PC-3 (cell line): ENCODE data around the gene TMTC1. TPM values are rescaled to one million over a fixed set of nuclear protein-coding genes. Genes with fewer than 3 reads are reported as not detected.

Experiments used
- ATAC-seq: fragments of 200-7000 bp; cut with Tn5 transposase; 2 replicates; pipeline ENCODE4 v1.9.1; 2020; ENCODE audit warnings: mild to moderate bottlenecking, moderate library complexity
- BruUV-seq: library from RNA; stranded (reverse); fragments of 400-500 nt; replicated peaks from 2 replicates; lab custom pipeline; 2021; lab: Mats Ljungman, UMichigan
- CTCF ChIA-PET: fragments of 300-600 bp; sonication (Branson Sonifier 250); formaldehyde crosslinking; loops from one replicate; lab custom pipeline; 2022; ENCODE audit warnings: antibody characterized with exemption; lab: Charles Lee
- POLR2A ChIA-PET: fragments of 300-600 bp; sonication (Branson Sonifier 250); formaldehyde crosslinking; loops from one replicate; lab custom pipeline; 2022; ENCODE audit warnings: antibody characterized with exemption; ENCODE audit not compliant: unreplicated experiment; lab: Charles Lee
- DNase-seq: peaks from one replicate; pipeline ENCODE4 v3.0.0-alpha.2; 2015
- H2AFZ ChIP-seq: fragments of 300-600 bp; sonication (generic); 2 replicates; pipeline ENCODE4 v1.6.0; 2016; ENCODE audit warnings: antibody characterized with exemption, low read length
- H3F3A ChIP-seq: fragments of 300-600 bp; sonication (generic); one replicate; pipeline ENCODE4 v1.6.0; 2017; ENCODE audit warnings: antibody characterized with exemption, low read length, control low read depth, mild to moderate bottlenecking; ENCODE audit not compliant: unreplicated experiment
- H3K27ac ChIP-seq: fragments of 300-600 bp; sonication (generic); 2 replicates; pipeline ENCODE4 v1.5.1; 2016; ENCODE audit warnings: mild to moderate bottlenecking, low read length
- H3K27me3 ChIP-seq: fragments of 300-600 bp; sonication (generic); 2 replicates; pipeline ENCODE4 v1.6.1; 2016; ENCODE audit warnings: low read length, mixed read lengths
- H3K36me3 ChIP-seq: fragments of 300-600 bp; sonication (generic); 2 replicates; pipeline ENCODE4 v1.6.1; 2016; ENCODE audit warnings: low read depth, mixed run types, low read length, mixed read lengths
- H3K4me1 ChIP-seq: fragments of 300-600 bp; sonication (generic); 2 replicates; pipeline ENCODE4 v1.5.1; 2016; ENCODE audit warnings: low read length; ENCODE audit not compliant: insufficient read depth
- H3K4me2 ChIP-seq: fragments of 300-600 bp; sonication (generic); 2 replicates; pipeline ENCODE4 v1.6.0; 2016; ENCODE audit warnings: low read length
- H3K4me3 ChIP-seq: fragments of 300-600 bp; sonication (generic); 2 replicates; pipeline ENCODE4 v1.5.1; 2016; ENCODE audit warnings: mild to moderate bottlenecking, low read length, mixed read lengths
- H3K79me2 ChIP-seq: fragments of 300-600 bp; sonication (generic); 2 replicates; pipeline ENCODE4 v1.6.1; 2017; ENCODE audit warnings: low read length, mixed read lengths
- H3K9ac ChIP-seq: fragments of 300-600 bp; sonication (generic); 2 replicates; pipeline ENCODE4 v1.6.0; 2016; ENCODE audit warnings: mild to moderate bottlenecking, low read length
- H3K9me2 ChIP-seq: fragments of 300-600 bp; sonication (generic); replicated peaks from 2 replicates; pipeline ENCODE4 v1.6.1; 2016; ENCODE audit warnings: mixed run types, low read length, mixed read lengths
- H3K9me3 ChIP-seq: fragments of 300-600 bp; sonication (generic); 2 replicates; pipeline ENCODE4 v1.6.1; 2016; ENCODE audit warnings: low read length, mixed read lengths
- H4K20me1 ChIP-seq: fragments of 300-600 bp; sonication (generic); 2 replicates; pipeline ENCODE4 v1.6.1; 2016; ENCODE audit warnings: low read length, mixed read lengths
- EZH2 ChIP-seq: fragments of 300-600 bp; sonication (generic); IDR thresholded peaks from one replicate; pipeline ENCODE4 v1.6.1; 2017; ENCODE audit warnings: antibody characterized with exemption, mild to moderate bottlenecking, low read length; ENCODE audit not compliant: unreplicated experiment
- EZH2phosphoT487 ChIP-seq: fragments of 300-600 bp; sonication (generic); IDR thresholded peaks from 2 replicates; pipeline ENCODE4 v1.6.1; 2018; ENCODE audit warnings: mild to moderate bottlenecking, antibody characterized with exemption, low read length, borderline replicate concordance
- intact Hi-C: fragments of 100-400 bp; cut with micrococcal nuclease; formaldehyde crosslinking; loops from 2 replicates; pipeline ENCODE4 v1.9.0; 2023
- total RNA-seq: library from RNA; depleted of rRNA; stranded (reverse); fragments of >200 nt; gene quantifications from 2 replicates; pipeline ENCODE4 v1.2.3, GENCODE V29; 2014
- TF ChIP-seq, protein P1 (sequence below): fragments of 300-600 bp; sonication (generic); conservative IDR thresholded peaks from 2 replicates; pipeline ENCODE4 v1.5.1; 2017; ENCODE audit warnings: antibody characterized with exemption, low read depth, mild to moderate bottlenecking, low read length

The TMTC1 gene
- total RNA-seq, 1 experiment from 2014 or later = 5.8 TPM

DNA sequence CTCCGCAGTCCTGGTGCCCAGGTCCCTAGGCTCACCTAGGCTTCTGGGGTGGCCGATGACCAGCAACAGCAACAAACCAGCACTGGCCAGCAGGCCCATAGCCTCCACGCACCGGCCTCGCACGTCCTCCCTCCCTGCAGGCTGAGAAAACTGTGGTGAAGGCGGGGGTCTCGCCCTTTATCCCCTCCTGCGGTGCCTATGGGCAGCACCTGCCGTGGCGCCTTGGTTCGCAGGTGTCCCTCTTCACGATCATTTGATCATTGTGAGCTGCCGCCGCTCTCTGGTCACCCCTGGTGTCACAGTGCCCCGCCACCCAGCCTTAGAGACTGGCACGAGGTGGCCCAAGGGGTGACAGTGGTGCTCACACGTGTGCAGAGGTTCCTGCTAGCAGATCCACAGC, 286.2 kb downstream of the TMTC1 start, which contains the start of gene OVCH1:
OVCH1 (minus strand) TSS at position 99 of the 400 bp plus-strand sequence; CDS start at position 99, 0 bp downstream.
- no peak for DNase-seq
- ChIA-PET POLR2A (no interaction called here), CTCF (no interaction called here)
- Histone ChIP-seq H3K36me3 (no peaks in the 10 kb centered on the region), H3F3A (no peaks in the 10 kb centered on the region), H3K27ac (no peak within 1 kb of the TSS), H3K4me1 (no peaks in the 10 kb centered on the region), H3K27me3 (peaks cover 35% of the 10 kb centered on the region), H3K9ac (no peak within 1 kb of the TSS), H3K4me3 (no peak within 1 kb of the TSS), H2AFZ (no peak within 1 kb of the TSS), H3K9me3 (no peaks in the 10 kb centered on the region), H3K79me2 (no peaks in the 10 kb centered on the region), H3K9me2 (no peaks in the 10 kb centered on the region), H3K4me2 (no peak within 1 kb of the TSS), H4K20me1 (no peaks in the 10 kb centered on the region)
- intact Hi-C loops = no loop called here
- ATAC-seq = no peak
- no TSS peak for BruUV-seq
- TF ChIP-seq EZH2 = no peak
- TF ChIP-seq, protein P1, sequence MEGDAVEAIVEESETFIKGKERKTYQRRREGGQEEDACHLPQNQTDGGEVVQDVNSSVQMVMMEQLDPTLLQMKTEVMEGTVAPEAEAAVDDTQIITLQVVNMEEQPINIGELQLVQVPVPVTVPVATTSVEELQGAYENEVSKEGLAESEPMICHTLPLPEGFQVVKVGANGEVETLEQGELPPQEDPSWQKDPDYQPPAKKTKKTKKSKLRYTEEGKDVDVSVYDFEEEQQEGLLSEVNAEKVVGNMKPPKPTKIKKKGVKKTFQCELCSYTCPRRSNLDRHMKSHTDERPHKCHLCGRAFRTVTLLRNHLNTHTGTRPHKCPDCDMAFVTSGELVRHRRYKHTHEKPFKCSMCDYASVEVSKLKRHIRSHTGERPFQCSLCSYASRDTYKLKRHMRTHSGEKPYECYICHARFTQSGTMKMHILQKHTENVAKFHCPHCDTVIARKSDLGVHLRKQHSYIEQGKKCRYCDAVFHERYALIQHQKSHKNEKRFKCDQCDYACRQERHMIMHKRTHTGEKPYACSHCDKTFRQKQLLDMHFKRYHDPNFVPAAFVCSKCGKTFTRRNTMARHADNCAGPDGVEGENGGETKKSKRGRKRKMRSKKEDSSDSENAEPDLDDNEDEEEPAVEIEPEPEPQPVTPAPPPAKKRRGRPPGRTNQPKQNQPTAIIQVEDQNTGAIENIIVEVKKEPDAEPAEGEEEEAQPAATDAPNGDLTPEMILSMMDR = no peak
- no peak for TF ChIP-seq EZH2phosphoT487

- Histone ChIP-seq H3K9me2 (no peaks in the 10 kb centered on the region), H3K36me3 (no peaks in the 10 kb centered on the region), H2AFZ (no peak overlapping the region), H3K79me2 (no peaks in the 10 kb centered on the region), H3K4me3 (no peak overlapping the region), H3K9me3 (no peaks in the 10 kb centered on the region), H3K27me3 (peaks cover 50% of the 10 kb centered on the region), H3F3A (no peaks in the 10 kb centered on the region), H3K4me1 (no peaks in the 10 kb centered on the region), H4K20me1 (no peaks in the 10 kb centered on the region), H3K27ac (no peak overlapping the region), H3K9ac (no peak overlapping the region), H3K4me2 (no peak overlapping the region)
- ATAC-seq = no peak
- intact Hi-C loops = no loop called here
- POLR2A ChIA-PET = no interaction called here
- TF ChIP-seq EZH2 (no peak), EZH2phosphoT487 (no peak)
- TF ChIP-seq, protein P1 = no peak
- CTCF ChIA-PET = no interaction called here
- no peak for DNase-seq
- BruUV-seq = no TSS peak
Measured at GRCh38 chr12:29492891-29493290, 290.9 kb downstream of the TMTC1 start.

DNA sequence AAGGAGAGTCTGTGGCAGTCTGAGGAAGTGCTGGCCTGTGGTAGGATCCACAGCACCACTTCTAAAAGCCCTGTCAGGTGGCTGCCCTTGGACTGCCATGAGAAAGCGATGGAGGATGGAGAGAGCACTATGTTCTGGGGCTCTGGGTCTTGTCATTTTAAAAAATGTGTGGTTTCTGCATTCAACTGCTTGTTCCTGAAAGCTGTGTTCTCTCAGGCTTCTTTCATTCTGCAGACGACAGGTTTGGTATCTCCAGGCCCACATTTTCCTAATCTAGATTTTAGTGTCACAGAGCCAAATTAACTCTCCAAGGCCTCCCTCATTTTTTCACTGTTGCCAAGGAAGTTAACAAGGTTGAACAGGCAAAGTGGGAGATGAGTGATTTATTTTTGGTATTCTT, 296.8 kb downstream of the TMTC1 start:
- no TSS peak for BruUV-seq
- no peaks in the 10 kb centered on the region for H3K36me3 ChIP-seq
- no peak overlapping the region for H3K4me3 ChIP-seq

More for the DNA sequence above, 296.8 kb downstream of the TMTC1 start:
- DNase-seq = no peak
- Histone ChIP-seq H3K9me3 (no peaks in the 10 kb centered on the region), H3K79me2 (no peaks in the 10 kb centered on the region), H3K4me2 (no peak overlapping the region), H3K9me2 (no peaks in the 10 kb centered on the region), H3K9ac (no peak overlapping the region), H3K27me3 (peaks cover 42% of the 10 kb centered on the region), H2AFZ (no peak overlapping the region), H3K4me1 (no peaks in the 10 kb centered on the region), H4K20me1 (no peaks in the 10 kb centered on the region), H3K27ac (no peak overlapping the region), H3F3A (no peaks in the 10 kb centered on the region)
- CTCF ChIA-PET = no interaction called here
- intact Hi-C loops = no loop called here
- no peak for ATAC-seq
- TF ChIP-seq EZH2phosphoT487 (no peak), EZH2 (no peak)
- TF ChIP-seq, protein P1 = no peak
- POLR2A ChIA-PET = no interaction called here
